ENCODE data around the gene ITPKC. TPM values are rescaled to one million over a fixed set of nuclear protein-coding genes. Genes with fewer than 3 reads are reported as not detected.

Gene ITPKC
- total RNA-seq, 1 donor from 2014 or later, result 9.8 TPM

- Histone ChIP-seq H3K9me3 (replicated peaks) (no peaks in the 10 kb centered on the region), H3K4me3 (no peak overlapping the region), H3K4me1 (peaks cover 62% of the 10 kb centered on the region), H3K27ac (replicated peaks) (peak overlapping the region; percentile 93), H3K27me3 (ENCODE audit: low read depth) (no peaks in the 10 kb centered on the region), H3K36me3 (peaks cover 47% of the 10 kb centered on the region)
- TF ChIP-seq CTCF (IDR thresholded peaks at IDR 0.05; ENCODE audit: borderline replicate concordance), result no peak
- intact Hi-C loops (cut with micrococcal nuclease), result no loop called here
- DNase-seq, result no peak
Observed at GRCh38 chr19:40686882-40687524, 29.9 kb upstream of the ITPKC start.

GRCh38 chr19:40687525-40688016 is 29.3 kb upstream of the ITPKC start:
- peak overlapping the region; percentile 79 for H3K4me3 ChIP-seq
- TF ChIP-seq CTCF (IDR thresholded peaks at IDR 0.05; ENCODE audit: borderline replicate concordance), result no peak
- H3K27me3 ChIP-seq (ENCODE audit: low read depth), result no peaks in the 10 kb centered on the region
- intact Hi-C loops (cut with micrococcal nuclease), result no loop called here
- H3K36me3 ChIP-seq, result peaks cover 43% of the 10 kb centered on the region
- H3K9me3 ChIP-seq (replicated peaks), result no peaks in the 10 kb centered on the region
- DNase-seq, result peak; percentile 87
- H3K4me1 ChIP-seq, result peaks cover 61% of the 10 kb centered on the region
- peak overlapping the region; percentile 93 for H3K27ac ChIP-seq (replicated peaks)

GRCh38 chr19:40688309-40688708 is 28.6 kb upstream of the ITPKC start:
- H3K4me3 ChIP-seq, result peak overlapping the region; percentile 79
- intact Hi-C loops (cut with micrococcal nuclease), result no loop called here
- DNase-seq, result no peak
- H3K27ac ChIP-seq (replicated peaks), result peak overlapping the region; percentile 93
- no peak for TF ChIP-seq CTCF (IDR thresholded peaks at IDR 0.05; ENCODE audit: borderline replicate concordance)
- peaks cover 37% of the 10 kb centered on the region for H3K36me3 ChIP-seq
- no peaks in the 10 kb centered on the region for H3K9me3 ChIP-seq (replicated peaks)
- peaks cover 54% of the 10 kb centered on the region for H3K4me1 ChIP-seq
- H3K27me3 ChIP-seq (ENCODE audit: low read depth), result no peaks in the 10 kb centered on the region

- H3K4me1 ChIP-seq, result peaks cover 50% of the 10 kb centered on the region
- no peak for DNase-seq
- no peak for TF ChIP-seq CTCF (IDR thresholded peaks at IDR 0.05; ENCODE audit: borderline replicate concordance)
- peak overlapping the region; percentile 79 for H3K4me3 ChIP-seq
- intact Hi-C loops (cut with micrococcal nuclease), result no loop called here
- peak overlapping the region; percentile 93 for H3K27ac ChIP-seq (replicated peaks)
- no peaks in the 10 kb centered on the region for H3K9me3 ChIP-seq (replicated peaks)
- peaks cover 37% of the 10 kb centered on the region for H3K36me3 ChIP-seq
- no peaks in the 10 kb centered on the region for H3K27me3 ChIP-seq (ENCODE audit: low read depth)
Observed at GRCh38 chr19:40688987-40689338, 27.9 kb upstream of the ITPKC start.

- DNase-seq, result peak; percentile 46
- H3K9me3 ChIP-seq (replicated peaks), result no peaks in the 10 kb centered on the region
- H3K27me3 ChIP-seq (ENCODE audit: low read depth), result no peaks in the 10 kb centered on the region
- intact Hi-C loops (cut with micrococcal nuclease), result no loop called here
- H3K4me3 ChIP-seq, result peak overlapping the region; percentile 79
- peaks cover 39% of the 10 kb centered on the region for H3K36me3 ChIP-seq
- peaks cover 50% of the 10 kb centered on the region for H3K4me1 ChIP-seq
- peak overlapping the region; percentile 93 for H3K27ac ChIP-seq (replicated peaks)
- no peak for TF ChIP-seq CTCF (IDR thresholded peaks at IDR 0.05; ENCODE audit: borderline replicate concordance)
Observed at GRCh38 chr19:40689339-40690049, 27.4 kb upstream of the ITPKC start.
